ENCODE measurements around the gene MCOLN1. TPM values are rescaled to one million over a fixed set of nuclear protein-coding genes. Genes with fewer than 3 reads are reported as not detected.
A peak's percentile ranks its signal among the peaks of the same experiment; 100 is the strongest.

The MCOLN1 gene
- total and polyA plus RNA-seq, 9 of the 15 experiments (the other 6 are each of a cell fraction or from before 2014, with no cell fraction given), result 0.25 to 15.4 (median 7.1) TPM

DNA sequence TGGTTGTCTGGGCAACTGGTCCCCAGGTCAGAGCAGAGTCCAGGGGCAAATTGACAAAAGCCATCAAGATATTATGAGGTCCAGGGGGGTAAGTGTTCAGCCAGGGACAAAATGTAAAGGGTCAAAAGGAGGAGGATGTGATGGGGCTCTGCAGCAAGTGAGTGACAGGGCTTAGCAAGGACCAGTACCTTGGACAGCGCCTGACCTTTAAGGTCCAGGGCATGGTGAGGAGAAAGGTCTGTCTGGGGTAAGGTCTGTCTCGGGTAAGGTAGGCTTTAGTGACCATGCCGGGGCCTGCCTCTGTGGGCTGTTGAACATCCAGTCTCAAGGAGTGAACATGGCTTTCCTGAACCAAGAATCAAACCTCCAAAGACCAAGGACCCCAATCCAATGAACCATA is 12.8 kb upstream of the MCOLN1 start (continued):
- TF ChIP-seq TAL1 (IDR thresholded peaks at IDR 0.05), result no peak
- TF ChIP-seq PTBP1 (IDR thresholded peaks at IDR 0.05; ENCODE audit: low read depth, low read length), result no peak
- TF ChIP-seq PRMT5 (CRISPR knock-in tag; IDR thresholded peaks at IDR 0.05), result peak; percentile 94
- TF ChIP-seq NFXL1 (CRISPR knock-in tag; IDR thresholded peaks at IDR 0.05), result no peak
- no peak for TF ChIP-seq GTF2F1 (IDR thresholded peaks at IDR 0.05; ENCODE audit: low read depth, low read length)
- TF ChIP-seq CBFB (CRISPR knock-in tag; IDR thresholded peaks at IDR 0.05), result no peak
- TF ChIP-seq TEAD1 (CRISPR knock-in tag; IDR thresholded peaks at IDR 0.05), result peak in 1 of 2 experiments; percentile 62; a peak in 1 of 4 replicates
- TF ChIP-seq RCOR1 (IDR thresholded peaks at IDR 0.05; ENCODE audit: borderline replicate concordance in 1 of 2, low read depth in 2 of 2, low read length in 2 of 2), result peak in 1 of 2 experiments; percentile 53; a peak in 1 of 4 replicates
- no peak for TF ChIP-seq ZNF695 (CRISPR knock-in tag; IDR thresholded peaks at IDR 0.05)
- no peak for TF ChIP-seq EGR1 (conservative IDR thresholded peaks at IDR 0.05)
- no peak for TF ChIP-seq ZNF274 (IDR thresholded peaks at IDR 0.05; ENCODE audit: borderline replicate concordance, low read depth, low read length)
- TF ChIP-seq RAD51 (IDR thresholded peaks at IDR 0.05; ENCODE audit: borderline replicate concordance, low read depth), result no peak
- TF ChIP-seq MEF2D (tag; conservative IDR thresholded peaks at IDR 0.05; ENCODE audit: low read depth), result no peak
- TF ChIP-seq SIRT6 (IDR thresholded peaks at IDR 0.05; ENCODE audit: low read depth, low read length), result no peak
- TF ChIP-seq NCOA6 (IDR thresholded peaks at IDR 0.05), result no peak
- 0 out of 2 replicates have a peak, but pooled peaks have one; percentile 50 for TF ChIP-seq HDAC2 (IDR thresholded peaks at IDR 0.05)
- peak; percentile 97 for TF ChIP-seq MIER1 (IDR thresholded peaks at IDR 0.05; ENCODE audit: low read depth)
- TF ChIP-seq CHCHD3 (CRISPR knock-in tag; IDR thresholded peaks at IDR 0.05), result no peak
- TF ChIP-seq HNRNPK (IDR thresholded peaks at IDR 0.05; ENCODE audit: low read depth, low read length, poor library complexity, severe bottlenecking), result no peak
- TF ChIP-seq CXXC5 (CRISPR knock-in tag; IDR thresholded peaks at IDR 0.05), result 0 out of 2 replicates have a peak, but pooled peaks have one; percentile 16
- no peak for TF ChIP-seq MTF1 (CRISPR knock-in tag; IDR thresholded peaks at IDR 0.05; ENCODE audit: borderline replicate concordance)
- TF ChIP-seq, protein P1, sequence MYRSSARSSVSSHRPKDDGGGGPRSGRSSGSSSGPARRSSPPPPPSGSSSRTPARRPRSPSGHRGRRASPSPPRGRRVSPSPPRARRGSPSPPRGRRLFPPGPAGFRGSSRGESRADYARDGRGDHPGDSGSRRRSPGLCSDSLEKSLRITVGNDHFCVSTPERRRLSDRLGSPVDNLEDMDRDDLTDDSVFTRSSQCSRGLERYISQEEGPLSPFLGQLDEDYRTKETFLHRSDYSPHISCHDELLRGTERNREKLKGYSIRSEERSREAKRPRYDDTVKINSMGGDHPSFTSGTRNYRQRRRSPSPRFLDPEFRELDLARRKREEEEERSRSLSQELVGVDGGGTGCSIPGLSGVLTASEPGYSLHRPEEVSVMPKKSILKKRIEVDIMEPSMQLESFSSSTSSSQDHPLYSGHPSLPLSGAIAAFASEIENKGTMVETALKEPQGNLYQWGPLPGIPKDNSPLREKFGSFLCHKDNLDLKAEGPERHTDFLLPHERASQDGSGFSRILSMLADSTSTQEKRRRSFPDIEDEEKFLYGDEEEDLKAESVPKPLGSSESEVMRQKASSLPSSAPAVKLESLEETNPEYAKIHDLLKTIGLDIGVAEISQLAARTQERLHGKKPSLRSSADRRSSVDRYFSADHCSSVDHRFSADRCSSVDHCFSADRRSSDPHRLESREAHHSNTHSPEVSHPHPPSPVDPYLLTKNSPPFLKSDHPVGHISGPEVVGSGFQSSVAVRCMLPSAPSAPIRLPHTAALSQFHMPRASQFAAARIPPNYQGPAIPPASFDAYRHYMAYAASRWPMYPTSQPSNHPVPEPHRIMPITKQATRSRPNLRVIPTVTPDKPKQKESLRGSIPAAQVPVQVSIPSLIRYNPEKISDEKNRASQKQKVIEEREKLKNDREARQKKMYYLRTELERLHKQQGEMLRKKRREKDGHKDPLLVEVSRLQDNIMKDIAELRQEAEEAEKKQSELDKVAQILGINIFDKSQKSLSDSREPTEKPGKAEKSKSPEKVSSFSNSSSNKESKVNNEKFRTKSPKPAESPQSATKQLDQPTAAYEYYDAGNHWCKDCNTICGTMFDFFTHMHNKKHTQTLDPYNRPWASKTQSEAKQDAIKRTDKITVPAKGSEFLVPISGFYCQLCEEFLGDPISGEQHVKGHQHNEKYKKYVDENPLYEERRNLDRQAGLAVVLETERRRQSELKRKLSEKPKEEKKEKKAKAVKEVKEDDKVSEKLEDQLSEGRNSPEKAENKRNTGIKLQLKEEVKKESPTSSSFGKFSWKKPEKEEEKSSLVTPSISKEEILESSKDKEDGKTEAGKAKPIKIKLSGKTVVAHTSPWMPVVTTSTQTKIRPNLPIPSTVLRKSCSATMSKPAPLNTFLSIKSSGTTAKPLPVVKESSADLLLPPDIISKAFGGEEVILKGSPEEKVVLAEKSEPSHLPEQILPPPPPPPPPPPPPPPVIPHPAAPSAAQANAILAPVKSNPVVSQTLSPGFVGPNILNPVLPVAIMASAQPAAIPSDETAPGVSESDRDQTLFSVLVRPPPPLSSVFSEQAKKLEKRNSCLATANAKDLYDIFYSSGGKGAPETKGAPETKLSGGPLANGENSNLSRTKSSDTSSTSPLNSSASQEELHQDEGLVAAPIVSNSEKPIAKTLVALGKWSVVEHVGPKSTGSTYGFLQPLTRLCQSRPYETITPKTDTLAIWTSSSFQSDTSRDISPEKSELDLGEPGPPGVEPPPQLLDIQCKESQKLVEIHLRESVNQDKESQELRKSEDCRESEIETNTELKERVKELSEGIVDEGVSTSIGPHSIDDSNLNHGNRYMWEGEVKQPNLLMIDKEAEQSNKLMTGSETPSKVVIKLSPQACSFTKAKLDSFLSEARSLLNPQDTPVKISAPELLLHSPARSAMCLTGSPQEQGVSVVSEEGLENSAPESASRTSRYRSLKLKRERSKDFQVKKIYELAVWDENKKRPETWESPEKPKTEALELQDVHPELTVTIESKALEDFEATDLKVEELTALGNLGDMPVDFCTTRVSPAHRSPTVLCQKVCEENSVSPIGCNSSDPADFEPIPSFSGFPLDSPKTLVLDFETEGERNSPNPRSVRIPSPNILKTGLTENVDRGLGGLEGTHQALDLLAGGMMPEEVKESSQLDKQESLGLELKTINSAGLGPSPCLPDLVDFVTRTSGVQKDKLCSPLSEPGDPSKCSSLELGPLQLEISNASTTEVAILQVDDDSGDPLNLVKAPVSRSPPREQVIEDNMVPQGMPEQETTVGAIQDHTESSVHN (IDR thresholded peaks at IDR 0.05; ENCODE audit: borderline replicate concordance in 1 of 2, low read depth in 1 of 2), result no peak
- no peak for TF ChIP-seq TAF15 (IDR thresholded peaks at IDR 0.05; ENCODE audit: low read depth, low read length)

All from K562 (cell line).